Fibroblast of pulmonary artery (primary cell): ENCODE data around the gene ANO1.

Experiments
- DNase-seq: peaks from one replicate; pipeline ENCODE4 v3.0.0-alpha.2; 2010; ENCODE audit warnings: low read depth
- H3K4me3 ChIP-seq: replicated peaks from 2 replicates; pipeline ENCODE4 v1.5.1; 2011; ENCODE audit warnings: low read depth, mild to moderate bottlenecking, control low read depth, low read length, moderate library complexity
- CTCF ChIP-seq: IDR thresholded peaks from 2 replicates; pipeline ENCODE4 v1.5.1; 2011; ENCODE audit warnings: mild to moderate bottlenecking, control low read depth, low read length, inconsistent platforms; ENCODE audit errors: missing control alignments

Gene ANO1

GRCh38 chr11:70078095-70078780 is at the start of gene ANO1:
TSS of gene ANO1 (plus strand) at chr11:70078317. CDS start at chr11:70078607, 290 bp downstream.
- no peak for DNase-seq
- no peak within 1 kb of the TSS for H3K4me3 ChIP-seq
- TF ChIP-seq CTCF, result no peak

GRCh38 chr11:70029115-70029860 is 48.8 kb upstream of the ANO1 start:
- no peak for DNase-seq
- no peak for TF ChIP-seq CTCF
- H3K4me3 ChIP-seq, result no peak overlapping the region

- no peak for TF ChIP-seq CTCF
- DNase-seq, result no peak
- no peak overlapping the region for H3K4me3 ChIP-seq
Observed at GRCh38 chr11:70029861-70030380, 48.2 kb upstream of the ANO1 start.

GRCh38 chr11:70030412-70030811 is 47.7 kb upstream of the ANO1 start:
- no peak for DNase-seq
- H3K4me3 ChIP-seq, result no peak overlapping the region
- no peak for TF ChIP-seq CTCF

- TF ChIP-seq CTCF, result no peak
- DNase-seq, result no peak
- H3K4me3 ChIP-seq, result no peak overlapping the region
Observed at GRCh38 chr11:70031631-70032469, 46.3 kb upstream of the ANO1 start.

- H3K4me3 ChIP-seq, result no peak overlapping the region
- DNase-seq, result no peak
- no peak for TF ChIP-seq CTCF
Observed at GRCh38 chr11:70032470-70032795, 45.7 kb upstream of the ANO1 start.
